ENCODE results near the gene ITPK1.

The ITPK1 gene

GRCh38 chr14:92888896-92889295, 226.8 kb downstream of the ITPK1 start:
- no peak overlapping the region for H3K4me3 ChIP-seq (ENCODE audit: low read depth, low read length)
- TF ChIP-seq CTCF (IDR thresholded peaks at IDR 0.05; ENCODE audit: low read depth, low read length), result no peak
- in situ Hi-C loops (cut with HindIII; ENCODE audit: low sequenced_read_pairs), result no loop called here
- DNase-seq (ENCODE audit: low read depth, low spot score), result no peak

- no peak overlapping the region for H3K4me3 ChIP-seq (ENCODE audit: low read depth, low read length)
- DNase-seq (ENCODE audit: low read depth, low spot score), result no peak
- in situ Hi-C loops (cut with HindIII; ENCODE audit: low sequenced_read_pairs), result no loop called here
- TF ChIP-seq CTCF (IDR thresholded peaks at IDR 0.05; ENCODE audit: low read depth, low read length), result no peak
Observed at GRCh38 chr14:92887157-92887556, 228.6 kb downstream of the ITPK1 start.
